Smooth muscle cell of the brain vasculature (primary cell): ENCODE results near the gene CDCA4.
"Not testable (repeated sequence)": the region's sequence is repeated elsewhere in the genome, so short reads cannot be mapped to it uniquely, and the experiment has no call there.

ENCODE experiments used
- DNase-seq: peaks from one replicate; pipeline ENCODE4 v3.0.0-alpha.2; 2012; ENCODE audit warnings: low read depth, low spot score

CDCA4 gene

GRCh38 chr14:105020815-105021655, at the start of gene CDCA4:
Gene CDCA4 (minus strand): TSS chr14:105021083. CDS start chr14:105011929, 9,154 bp downstream.
- DNase-seq: peak; percentile 94

GRCh38 chr14:105069871-105070759, 49.2 kb upstream of the CDCA4 start:
- DNase-seq: no peak

GRCh38 chr14:105069522-105069870, 48.6 kb upstream of the CDCA4 start:
- no peak for DNase-seq

- no peak for DNase-seq
These were observed 47.9 kb upstream of the CDCA4 start for GRCh38 chr14:105068818-105069217.

- no peak for DNase-seq
These were observed 47.1 kb upstream of the CDCA4 start for GRCh38 chr14:105067969-105068301.

GRCh38 chr14:105067140-105067968, 46.5 kb upstream of the CDCA4 start:
- no peak for DNase-seq

GRCh38 chr14:105066240-105067071, 45.6 kb upstream of the CDCA4 start:
- no peak for DNase-seq

- DNase-seq: no peak
These were observed 44.7 kb upstream of the CDCA4 start, which contains the start of gene GPR132 for GRCh38 chr14:105065280-105066228. Gene GPR132 (minus strand): TSS chr14:105065430. CDS start chr14:105055420, 10,010 bp downstream.

GRCh38 chr14:105064721-105065143, 43.8 kb upstream of the CDCA4 start:
- no peak for DNase-seq

GRCh38 chr14:105064001-105064400, 43.1 kb upstream of the CDCA4 start:
- DNase-seq: no peak

- DNase-seq: not testable (repeated sequence)
These were observed 42.6 kb upstream of the CDCA4 start for GRCh38 chr14:105063506-105063905.

- DNase-seq: no peak
These were observed 42.2 kb upstream of the CDCA4 start for GRCh38 chr14:105063056-105063455.

- DNase-seq: no peak
These were observed 41.2 kb upstream of the CDCA4 start for GRCh38 chr14:105062048-105062433.

GRCh38 chr14:105061428-105062047, 40.7 kb upstream of the CDCA4 start:
- DNase-seq: no peak

- DNase-seq: no peak
These were observed 40.0 kb upstream of the CDCA4 start for GRCh38 chr14:105060751-105061427.

GRCh38 chr14:105059925-105060565, 39.2 kb upstream of the CDCA4 start:
- no peak for DNase-seq

- DNase-seq: no peak
These were observed 38.4 kb upstream of the CDCA4 start for GRCh38 chr14:105059035-105059924.
